K562 (cell line): Measurements from ENCODE around the gene NFATC3. TPM values are rescaled to one million over a fixed set of nuclear protein-coding genes. Genes with fewer than 3 reads are reported as not detected.

ENCODE experiments used
- HSF4 ChIP-seq: fragments of 250-450 bp; sonication (Bioruptor Pico); IDR thresholded peaks from 2 replicates; pipeline ENCODE4 v2.1.2; 2022; ENCODE audit warnings: mild to moderate bottlenecking, moderate library complexity, borderline replicate concordance
- RBM17 ChIP-seq: fragments of 200-400 bp; formaldehyde crosslinking; IDR thresholded peaks from 2 replicates; pipeline ENCODE4 v1.6.1; 2017; ENCODE audit warnings: low read depth, mild to moderate bottlenecking, low read length, borderline replicate concordance
- SMAD3 ChIP-seq: fragments of 450-650 bp; formaldehyde crosslinking; conservative IDR thresholded peaks from 2 replicates; pipeline ENCODE4 v1.4.0; 2020; ENCODE audit warnings: mild to moderate bottlenecking
- ZNF644 ChIP-seq: fragments of 200-800 bp; sonication (Bioruptor generic); IDR thresholded peaks from 2 replicates; pipeline ENCODE4 v1.6.1; 2016; ENCODE audit warnings: low read depth, missing genetic modification characterization, missing compliant biosample characterization
- ZSCAN29 ChIP-seq: fragments of 450-650 bp; IDR thresholded peaks from 2 replicates; pipeline ENCODE4 v1.6.1; 2017
- polyA plus RNA-seq, 8 experiments: library from polyadenylated mRNA; depleted of rRNA in 4 of 8; stranded (reverse) in 5 of 8; unstranded in 3 of 8; fragments of >200 nt; fragmentation: Nextera tagmentation in 2 of 8; fragmentation: Illumina TruSeq in 1 of 8; extraction: Ambion mirVana in 2 of 8; extraction: Trizol in 1 of 8; gene quantifications; 2 replicates each; pipeline versions ENCODE4 v1.2.1 to v1.2.3, GENCODE V29; 2011 to 2014; ENCODE audit warnings: inconsistent platforms in 1 of 8, missing spikeins in 1 of 8
- total RNA-seq, 7 experiments: library from RNA; depleted of rRNA in 6 of 7; stranded (reverse); fragments of >200 nt in 6 of 7; fragmentation: Illumina TruSeq in 2 of 7; extraction: Trizol in 2 of 7; gene quantifications; 2 replicates each; pipeline versions ENCODE4 v1.2.1 to v1.2.3, GENCODE V29; 2011 to 2021; ENCODE audit warnings: low replicate concordance in 1 of 7
- TF ChIP-seq, protein P1 (sequence below): fragments of 450-650 bp; IDR thresholded peaks from 2 replicates; pipeline ENCODE4 v1.6.1; 2016; ENCODE audit warnings: low read depth
- TF ChIP-seq, protein P2 (sequence below): sonication (generic); formaldehyde crosslinking; IDR thresholded peaks from 2 replicates; pipeline ENCODE4 v1.4.0; 2020; ENCODE audit warnings: mild to moderate bottlenecking, missing genetic modification reagents
- TF ChIP-seq, protein P3 (sequence below): fragments of 450-650 bp; IDR thresholded peaks from 2 replicates; pipeline ENCODE4 v1.6.1; 2016; ENCODE audit warnings: mild to moderate bottlenecking
- TF ChIP-seq, protein P4 (sequence below): fragments of 450-650 bp; IDR thresholded peaks from 2 replicates; pipeline ENCODE4 v1.6.1; 2018; ENCODE audit warnings: mild to moderate bottlenecking, low read depth; ENCODE audit not compliant: partially characterized antibody
- TF ChIP-seq, protein P5 (sequence below): sonication (generic); formaldehyde crosslinking; IDR thresholded peaks from 2 replicates; pipeline ENCODE4 v1.8.0; 2022; ENCODE audit warnings: mild to moderate bottlenecking, missing genetic modification reagents

The NFATC3 gene
- total and polyA plus RNA-seq, 9 of the 15 experiments (the other 6 are each of a cell fraction or from before 2014, with no cell fraction given): 15.7 to 98.4 (median 59.4) TPM

DNA sequence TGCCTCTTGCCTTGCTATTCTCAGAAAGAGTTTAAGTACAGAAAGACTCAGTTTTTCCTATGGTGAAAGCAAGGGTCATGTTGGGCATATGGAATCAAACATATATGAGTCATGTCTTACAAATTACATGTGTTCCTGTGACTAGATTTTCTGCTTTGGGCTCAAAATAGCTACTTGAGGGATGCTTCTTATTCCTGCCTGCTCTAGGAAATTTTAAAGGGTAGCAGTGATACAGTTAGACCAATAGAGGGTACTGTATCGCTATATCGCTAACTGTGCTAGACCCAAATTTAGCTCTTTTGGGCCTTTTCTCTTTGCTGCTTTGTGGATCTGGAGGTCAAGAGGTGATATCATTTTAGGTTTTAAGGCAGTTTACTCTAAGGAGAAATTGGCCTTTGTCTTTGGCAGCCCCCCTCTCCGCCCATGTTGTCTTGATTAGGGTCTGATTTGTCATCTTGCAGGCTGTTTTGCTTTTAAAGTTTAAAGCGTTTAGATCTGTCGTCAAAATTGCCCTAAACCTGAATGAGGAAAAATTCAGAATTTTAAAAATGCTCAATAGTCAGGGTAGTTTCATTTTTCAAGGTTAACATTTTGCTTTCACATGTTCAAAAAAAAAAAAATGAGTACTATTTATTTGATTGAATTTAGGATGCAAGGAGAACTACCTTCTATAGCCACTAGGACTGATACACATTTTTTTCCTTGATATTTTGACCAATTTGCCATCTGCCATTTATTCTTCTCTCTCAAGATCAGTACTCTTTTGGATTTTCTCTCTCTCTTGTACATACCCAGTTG, 8.8 kb downstream of the NFATC3 start (continued):
- TF ChIP-seq, protein P1, sequence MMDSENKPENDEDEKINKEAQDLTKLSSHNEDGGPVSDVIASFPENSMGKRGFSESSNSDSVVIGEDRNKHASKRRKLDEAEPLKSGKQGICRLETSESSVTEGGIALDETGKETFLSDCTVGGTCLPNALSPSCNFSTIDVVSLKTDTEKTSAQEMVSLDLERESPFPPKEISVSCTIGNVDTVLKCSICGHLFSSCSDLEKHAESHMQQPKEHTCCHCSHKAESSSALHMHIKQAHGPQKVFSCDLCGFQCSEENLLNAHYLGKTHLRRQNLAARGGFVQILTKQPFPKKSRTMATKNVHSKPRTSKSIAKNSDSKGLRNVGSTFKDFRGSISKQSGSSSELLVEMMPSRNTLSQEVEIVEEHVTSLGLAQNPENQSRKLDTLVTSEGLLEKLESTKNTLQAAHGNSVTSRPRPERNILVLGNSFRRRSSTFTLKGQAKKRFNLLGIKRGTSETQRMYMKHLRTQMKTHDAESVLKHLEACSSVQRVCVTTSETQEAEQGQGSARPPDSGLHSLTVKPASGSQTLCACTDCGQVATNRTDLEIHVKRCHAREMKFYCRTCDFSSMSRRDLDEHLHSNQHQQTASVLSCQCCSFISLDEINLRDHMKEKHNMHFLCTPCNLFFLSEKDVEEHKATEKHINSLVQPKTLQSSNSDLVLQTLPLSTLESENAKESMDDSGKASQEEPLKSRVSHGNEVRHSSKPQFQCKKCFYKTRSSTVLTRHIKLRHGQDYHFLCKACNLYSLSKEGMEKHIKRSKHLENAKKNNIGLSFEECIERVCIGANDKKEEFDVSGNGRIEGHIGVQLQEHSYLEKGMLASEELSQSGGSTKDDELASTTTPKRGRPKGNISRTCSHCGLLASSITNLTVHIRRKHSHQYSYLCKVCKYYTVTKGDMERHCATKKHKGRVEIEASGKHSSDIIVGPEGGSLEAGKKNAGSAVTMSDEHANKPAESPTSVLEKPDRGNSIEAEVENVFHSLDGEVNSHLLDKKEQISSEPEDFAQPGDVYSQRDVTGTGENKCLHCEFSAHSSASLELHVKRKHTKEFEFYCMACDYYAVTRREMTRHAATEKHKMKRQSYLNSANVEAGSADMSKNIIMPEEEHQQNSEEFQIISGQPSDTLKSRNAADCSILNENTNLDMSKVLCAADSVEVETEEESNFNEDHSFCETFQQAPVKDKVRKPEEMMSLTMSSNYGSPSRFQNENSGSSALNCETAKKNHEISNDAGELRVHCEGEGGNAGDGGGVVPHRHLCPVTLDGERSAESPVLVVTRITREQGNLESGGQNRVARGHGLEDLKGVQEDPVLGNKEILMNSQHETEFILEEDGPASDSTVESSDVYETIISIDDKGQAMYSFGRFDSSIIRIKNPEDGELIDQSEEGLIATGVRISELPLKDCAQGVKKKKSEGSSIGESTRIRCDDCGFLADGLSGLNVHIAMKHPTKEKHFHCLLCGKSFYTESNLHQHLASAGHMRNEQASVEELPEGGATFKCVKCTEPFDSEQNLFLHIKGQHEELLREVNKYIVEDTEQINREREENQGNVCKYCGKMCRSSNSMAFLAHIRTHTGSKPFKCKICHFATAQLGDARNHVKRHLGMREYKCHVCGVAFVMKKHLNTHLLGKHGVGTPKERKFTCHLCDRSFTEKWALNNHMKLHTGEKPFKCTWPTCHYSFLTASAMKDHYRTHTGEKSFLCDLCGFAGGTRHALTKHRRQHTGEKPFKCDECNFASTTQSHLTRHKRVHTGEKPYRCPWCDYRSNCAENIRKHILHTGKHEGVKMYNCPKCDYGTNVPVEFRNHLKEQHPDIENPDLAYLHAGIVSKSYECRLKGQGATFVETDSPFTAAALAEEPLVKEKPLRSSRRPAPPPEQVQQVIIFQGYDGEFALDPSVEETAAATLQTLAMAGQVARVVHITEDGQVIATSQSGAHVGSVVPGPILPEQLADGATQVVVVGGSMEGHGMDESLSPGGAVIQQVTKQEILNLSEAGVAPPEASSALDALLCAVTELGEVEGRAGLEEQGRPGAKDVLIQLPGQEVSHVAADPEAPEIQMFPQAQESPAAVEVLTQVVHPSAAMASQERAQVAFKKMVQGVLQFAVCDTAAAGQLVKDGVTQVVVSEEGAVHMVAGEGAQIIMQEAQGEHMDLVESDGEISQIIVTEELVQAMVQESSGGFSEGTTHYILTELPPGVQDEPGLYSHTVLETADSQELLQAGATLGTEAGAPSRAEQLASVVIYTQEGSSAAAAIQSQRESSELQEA: no peak
- TF ChIP-seq, protein P2, sequence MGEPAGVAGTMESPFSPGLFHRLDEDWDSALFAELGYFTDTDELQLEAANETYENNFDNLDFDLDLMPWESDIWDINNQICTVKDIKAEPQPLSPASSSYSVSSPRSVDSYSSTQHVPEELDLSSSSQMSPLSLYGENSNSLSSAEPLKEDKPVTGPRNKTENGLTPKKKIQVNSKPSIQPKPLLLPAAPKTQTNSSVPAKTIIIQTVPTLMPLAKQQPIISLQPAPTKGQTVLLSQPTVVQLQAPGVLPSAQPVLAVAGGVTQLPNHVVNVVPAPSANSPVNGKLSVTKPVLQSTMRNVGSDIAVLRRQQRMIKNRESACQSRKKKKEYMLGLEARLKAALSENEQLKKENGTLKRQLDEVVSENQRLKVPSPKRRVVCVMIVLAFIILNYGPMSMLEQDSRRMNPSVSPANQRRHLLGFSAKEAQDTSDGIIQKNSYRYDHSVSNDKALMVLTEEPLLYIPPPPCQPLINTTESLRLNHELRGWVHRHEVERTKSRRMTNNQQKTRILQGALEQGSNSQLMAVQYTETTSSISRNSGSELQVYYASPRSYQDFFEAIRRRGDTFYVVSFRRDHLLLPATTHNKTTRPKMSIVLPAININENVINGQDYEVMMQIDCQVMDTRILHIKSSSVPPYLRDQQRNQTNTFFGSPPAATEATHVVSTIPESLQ (CRISPR knock-in tag): no peak
- no peak for TF ChIP-seq HSF4 (CRISPR knock-in tag)
- TF ChIP-seq, protein P3, sequence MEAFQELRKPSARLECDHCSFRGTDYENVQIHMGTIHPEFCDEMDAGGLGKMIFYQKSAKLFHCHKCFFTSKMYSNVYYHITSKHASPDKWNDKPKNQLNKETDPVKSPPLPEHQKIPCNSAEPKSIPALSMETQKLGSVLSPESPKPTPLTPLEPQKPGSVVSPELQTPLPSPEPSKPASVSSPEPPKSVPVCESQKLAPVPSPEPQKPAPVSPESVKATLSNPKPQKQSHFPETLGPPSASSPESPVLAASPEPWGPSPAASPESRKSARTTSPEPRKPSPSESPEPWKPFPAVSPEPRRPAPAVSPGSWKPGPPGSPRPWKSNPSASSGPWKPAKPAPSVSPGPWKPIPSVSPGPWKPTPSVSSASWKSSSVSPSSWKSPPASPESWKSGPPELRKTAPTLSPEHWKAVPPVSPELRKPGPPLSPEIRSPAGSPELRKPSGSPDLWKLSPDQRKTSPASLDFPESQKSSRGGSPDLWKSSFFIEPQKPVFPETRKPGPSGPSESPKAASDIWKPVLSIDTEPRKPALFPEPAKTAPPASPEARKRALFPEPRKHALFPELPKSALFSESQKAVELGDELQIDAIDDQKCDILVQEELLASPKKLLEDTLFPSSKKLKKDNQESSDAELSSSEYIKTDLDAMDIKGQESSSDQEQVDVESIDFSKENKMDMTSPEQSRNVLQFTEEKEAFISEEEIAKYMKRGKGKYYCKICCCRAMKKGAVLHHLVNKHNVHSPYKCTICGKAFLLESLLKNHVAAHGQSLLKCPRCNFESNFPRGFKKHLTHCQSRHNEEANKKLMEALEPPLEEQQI: no peak
- TF ChIP-seq, protein P4, sequence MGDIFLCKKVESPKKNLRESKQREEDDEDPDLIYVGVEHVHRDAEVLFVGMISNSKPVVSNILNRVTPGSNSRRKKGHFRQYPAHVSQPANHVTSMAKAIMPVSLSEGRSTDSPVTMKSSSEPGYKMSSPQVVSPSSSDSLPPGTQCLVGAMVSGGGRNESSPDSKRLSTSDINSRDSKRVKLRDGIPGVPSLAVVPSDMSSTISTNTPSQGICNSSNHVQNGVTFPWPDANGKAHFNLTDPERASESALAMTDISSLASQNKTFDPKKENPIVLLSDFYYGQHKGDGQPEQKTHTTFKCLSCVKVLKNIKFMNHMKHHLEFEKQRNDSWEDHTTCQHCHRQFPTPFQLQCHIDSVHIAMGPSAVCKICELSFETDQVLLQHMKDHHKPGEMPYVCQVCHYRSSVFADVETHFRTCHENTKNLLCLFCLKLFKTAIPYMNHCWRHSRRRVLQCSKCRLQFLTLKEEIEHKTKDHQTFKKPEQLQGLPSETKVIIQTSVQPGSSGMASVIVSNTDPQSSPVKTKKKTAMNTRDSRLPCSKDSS: no peak
- no peak for TF ChIP-seq ZSCAN29
- no peak for TF ChIP-seq RBM17
- TF ChIP-seq, protein P5, sequence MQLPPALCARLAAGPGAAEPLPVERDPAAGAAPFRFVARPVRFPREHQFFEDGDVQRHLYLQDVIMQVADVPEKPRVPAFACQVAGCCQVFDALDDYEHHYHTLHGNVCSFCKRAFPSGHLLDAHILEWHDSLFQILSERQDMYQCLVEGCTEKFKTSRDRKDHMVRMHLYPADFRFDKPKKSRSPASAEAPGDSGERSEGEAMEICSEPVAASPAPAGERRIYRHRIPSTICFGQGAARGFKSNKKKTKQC: no peak
- TF ChIP-seq SMAD3: no peak
- no peak for TF ChIP-seq ZNF644 (tag)
